Stimulated activated CD8-positive, alpha-beta memory T cell treated with anti-CD3 and anti-CD28 coated beads, Interleukin-2, amount 100 ng/mL, for 48 hours (primary cell): ENCODE measurements around the gene EEF2K.
"Not testable (repeated sequence)": the region's sequence is repeated elsewhere in the genome, so short reads cannot be mapped to it uniquely, and the experiment has no call there.

Experiments
- DNase-seq, 2 donors: peaks; one replicate each; pipeline ENCODE4 v3.0.0-alpha.2; 2020; ENCODE audit warnings: low read depth in 2 of 2

The EEF2K gene

GRCh38 chr16:22206013-22206841 is at the start of gene EEF2K:
Gene EEF2K, plus strand, starts transcription at chr16:22206278. Its CDS starts 19,452 bp downstream, at chr16:22225730.
- DNase-seq: peak; percentile 81 to 83

- DNase-seq: no peak
These were observed 44.7 kb upstream of the EEF2K start for GRCh38 chr16:22161401-22161800.

- DNase-seq: peak; percentile 14 to 24
These were observed 44.0 kb upstream of the EEF2K start, which contains the start of gene SDR42E2 for GRCh38 chr16:22161999-22162655. Gene SDR42E2, plus strand, starts transcription at chr16:22162506. Its CDS starts 3,077 bp downstream, at chr16:22165583.

GRCh38 chr16:22162656-22163009 is 43.4 kb upstream of the EEF2K start:
- DNase-seq: no peak

- no peak for DNase-seq
These were observed 42.3 kb upstream of the EEF2K start for GRCh38 chr16:22163806-22164205.

- no peak for DNase-seq
These were observed 41.6 kb upstream of the EEF2K start for GRCh38 chr16:22164482-22164881.

GRCh38 chr16:22165508-22166285 is 40.4 kb upstream of the EEF2K start:
- no peak for DNase-seq

- no peak for DNase-seq
These were observed 34.1 kb upstream of the EEF2K start for GRCh38 chr16:22171953-22172352.

GRCh38 chr16:22172642-22173041 is 33.4 kb upstream of the EEF2K start:
- DNase-seq: not testable (repeated sequence)

- no peak for DNase-seq
These were observed 31.4 kb upstream of the EEF2K start for GRCh38 chr16:22174642-22175041.

GRCh38 chr16:22177968-22178930 is 27.8 kb upstream of the EEF2K start:
- no peak for DNase-seq

GRCh38 chr16:22181426-22181825 is 24.7 kb upstream of the EEF2K start:
- no peak for DNase-seq

GRCh38 chr16:22181843-22182242 is 24.2 kb upstream of the EEF2K start:
- no peak for DNase-seq

- no peak for DNase-seq
These were observed 22.7 kb upstream of the EEF2K start for GRCh38 chr16:22183335-22183734.

GRCh38 chr16:22183901-22184614 is 22.0 kb upstream of the EEF2K start:
- no peak for DNase-seq

- no peak for DNase-seq
These were observed 21.5 kb upstream of the EEF2K start for GRCh38 chr16:22184615-22184968.

GRCh38 chr16:22186517-22186916 is 19.6 kb upstream of the EEF2K start:
- no peak for DNase-seq

- DNase-seq: no peak
These were observed 17.8 kb upstream of the EEF2K start for GRCh38 chr16:22188267-22188594.

GRCh38 chr16:22188595-22189442 is 17.3 kb upstream of the EEF2K start:
- DNase-seq: peak; percentile 25 to 37
